Prostate gland (tissue), 2 donors: ENCODE measurements around the gene TMSB4X.

Experiments
- POLR2A ChIP-seq: fragments of 450-650 bp; IDR thresholded peaks from one replicate; pipeline ENCODE4 v1.6.1; 2016; ENCODE audit warnings: antibody characterized with exemption, mild to moderate bottlenecking
- TF ChIP-seq, protein P1 (sequence below), 4 experiments: fragments of 200-600 bp in 2 of 4; fragments of 450-650 bp in 2 of 4; sonication (generic) in 2 of 4; IDR thresholded peaks; 1 replicate in 3 of 4; 2 replicates in 1 of 4; pipeline ENCODE4 v1.5.1; 2016 to 2019; ENCODE audit warnings: antibody characterized with exemption in 4 of 4, mild to moderate bottlenecking in 2 of 4, moderate library complexity in 2 of 4

DNA sequence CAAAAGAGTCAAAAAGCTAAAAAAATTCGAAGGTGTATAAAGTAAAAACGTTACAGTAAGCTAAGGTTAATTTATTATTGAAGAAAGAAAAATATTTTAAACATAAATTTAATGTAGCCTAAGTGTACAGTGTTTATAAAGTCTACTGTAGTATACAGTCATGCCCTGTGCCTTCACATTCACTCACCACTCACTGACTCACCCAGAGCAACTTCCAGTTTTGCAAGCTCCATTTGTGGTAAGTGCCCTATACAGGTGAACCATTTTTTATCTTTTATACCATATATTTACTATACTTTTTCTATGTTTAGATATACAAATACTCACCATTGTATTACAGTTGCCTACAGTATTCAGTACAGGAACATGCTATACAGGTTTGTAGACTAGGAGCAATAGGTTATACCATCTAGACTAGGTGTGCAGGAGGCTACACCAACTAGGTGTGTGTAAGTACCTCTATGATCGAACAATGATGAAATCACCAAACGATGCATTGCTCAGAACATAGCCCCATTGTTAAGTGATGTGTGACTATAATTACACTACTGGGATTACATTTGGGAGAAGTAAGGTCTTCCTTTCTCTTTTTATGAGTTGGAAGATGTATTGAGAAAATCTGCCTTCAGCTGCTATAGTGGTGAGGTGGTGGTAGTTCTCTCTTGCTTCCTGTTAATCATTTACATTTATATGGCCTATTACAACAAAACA is 27.2 kb downstream of the TMSB4X start:
- TF ChIP-seq POLR2A = no peak
- TF ChIP-seq, protein P1, sequence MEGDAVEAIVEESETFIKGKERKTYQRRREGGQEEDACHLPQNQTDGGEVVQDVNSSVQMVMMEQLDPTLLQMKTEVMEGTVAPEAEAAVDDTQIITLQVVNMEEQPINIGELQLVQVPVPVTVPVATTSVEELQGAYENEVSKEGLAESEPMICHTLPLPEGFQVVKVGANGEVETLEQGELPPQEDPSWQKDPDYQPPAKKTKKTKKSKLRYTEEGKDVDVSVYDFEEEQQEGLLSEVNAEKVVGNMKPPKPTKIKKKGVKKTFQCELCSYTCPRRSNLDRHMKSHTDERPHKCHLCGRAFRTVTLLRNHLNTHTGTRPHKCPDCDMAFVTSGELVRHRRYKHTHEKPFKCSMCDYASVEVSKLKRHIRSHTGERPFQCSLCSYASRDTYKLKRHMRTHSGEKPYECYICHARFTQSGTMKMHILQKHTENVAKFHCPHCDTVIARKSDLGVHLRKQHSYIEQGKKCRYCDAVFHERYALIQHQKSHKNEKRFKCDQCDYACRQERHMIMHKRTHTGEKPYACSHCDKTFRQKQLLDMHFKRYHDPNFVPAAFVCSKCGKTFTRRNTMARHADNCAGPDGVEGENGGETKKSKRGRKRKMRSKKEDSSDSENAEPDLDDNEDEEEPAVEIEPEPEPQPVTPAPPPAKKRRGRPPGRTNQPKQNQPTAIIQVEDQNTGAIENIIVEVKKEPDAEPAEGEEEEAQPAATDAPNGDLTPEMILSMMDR (IDR thresholded peaks at IDR 0.05) = no peak
